A549 (cell line): ENCODE results near the gene CYGB. TPM values are rescaled to one million over a fixed set of nuclear protein-coding genes. Genes with fewer than 3 reads are reported as not detected.

ENCODE experiments used
- ATAC-seq, 2 experiments: fragments of 200-7000 bp in 1 of 2; fragments of >200 bp in 1 of 2; cut with Nextera tagmentation in 1 of 2; cut with Tn5 transposase in 1 of 2; 3 replicates each; pipeline versions ENCODE4 v1.8.0 to v1.9.1; 2018 to 2020; ENCODE audit warnings: mild to moderate bottlenecking in 1 of 2, moderate library complexity in 1 of 2
- CTCF ChIA-PET: fragments of 300-600 bp; sonication (Branson Sonifier 250); formaldehyde crosslinking; extraction: SDS; loops from one replicate; lab custom pipeline; 2021; ENCODE audit warnings: antibody characterized with exemption, inconsistent platforms; lab: Yijun Ruan, JAX
- POLR2A ChIA-PET: fragments of 350-600 bp; formaldehyde crosslinking; extraction: SDS; loops from one replicate; lab custom pipeline; 2021; ENCODE audit warnings: antibody characterized with exemption, inconsistent platforms; lab: Yijun Ruan, JAX
- DNase-seq, 2 experiments: peaks; one replicate each; pipeline versions ENCODE4 v3.0.0 to v3.0.0-alpha.2; 2011 to 2016; ENCODE audit warnings: low read depth in 1 of 2, low spot score in 1 of 2
- FAIRE-seq: peaks from 2 replicates; lab custom pipeline; 2011; peaks lifted over from hg19 to GRCh38; lab: Jason Lieb, UNC
- H3K27ac ChIP-seq, 2 experiments: fragments of >200 bp; sonication (Bioruptor Twin); formaldehyde crosslinking; 3 replicates each; pipeline ENCODE4 v1.5.1; 2016 to 2017
- H3K4me1 ChIP-seq: fragments of >200 bp; sonication (Bioruptor Twin); formaldehyde crosslinking; 3 replicates; pipeline ENCODE4 v1.6.1; 2016
- H3K4me2 ChIP-seq: fragments of >200 bp; sonication (Bioruptor Twin); formaldehyde crosslinking; 3 replicates; pipeline ENCODE4 v1.6.1; 2016
- H3K4me3 ChIP-seq: fragments of >200 bp; sonication (Bioruptor Twin); formaldehyde crosslinking; 3 replicates; pipeline ENCODE4 v1.5.1; 2016
- H3K9me3 ChIP-seq: fragments of >200 bp; sonication (Bioruptor Twin); formaldehyde crosslinking; 3 replicates; pipeline ENCODE4 v1.6.1; 2016
- ATOH8 ChIP-seq: fragments of 250-450 bp; sonication (Bioruptor Pico); IDR thresholded peaks from 2 replicates; pipeline ENCODE4 v1.5.0; 2020; ENCODE audit warnings: low read depth, mild to moderate bottlenecking, moderate library complexity
- CBX8 ChIP-seq: fragments of 200-600 bp; sonication (generic); IDR thresholded peaks from 2 replicates; pipeline ENCODE4 v1.6.1; 2016
- CEBPB ChIP-seq, 2 experiments: fragments of >200 bp in 1 of 2; sonication (Bioruptor Twin) in 1 of 2; formaldehyde crosslinking in 1 of 2; IDR thresholded peaks; 2 replicates each; pipeline ENCODE4 v1.6.1; 2012 to 2016
- CHD4 ChIP-seq: fragments of 200-600 bp; sonication (generic); IDR thresholded peaks from 2 replicates; pipeline ENCODE4 v1.6.1; 2016; ENCODE audit warnings: antibody characterized with exemption, mild to moderate bottlenecking, borderline replicate concordance
- E2F6 ChIP-seq: IDR thresholded peaks from 2 replicates; pipeline ENCODE4 v1.6.1; 2012; ENCODE audit warnings: low read depth, borderline replicate concordance
- EHMT2 ChIP-seq: fragments of 200-600 bp; sonication (generic); IDR thresholded peaks from 2 replicates; pipeline ENCODE4 v1.6.1; 2016; ENCODE audit warnings: antibody characterized with exemption, low read depth, mild to moderate bottlenecking, moderate library complexity
- EP300 ChIP-seq, 2 experiments: fragments of >200 bp; sonication (Bioruptor Twin); formaldehyde crosslinking; IDR thresholded peaks; 2 replicates in 1 of 2; 3 replicates in 1 of 2; pipeline ENCODE4 v1.6.1; 2016 to 2017
- ESRRA ChIP-seq: fragments of 150-350 bp; IDR thresholded peaks from 2 replicates; pipeline ENCODE4 v1.6.1; 2014; ENCODE audit warnings: mild to moderate bottlenecking, low read length, borderline replicate concordance
- HOXB5 ChIP-seq: fragments of 250-450 bp; sonication (Bioruptor Pico); IDR thresholded peaks from 2 replicates; pipeline ENCODE4 v1.5.0; 2020; ENCODE audit warnings: mild to moderate bottlenecking, moderate library complexity
- JUNB ChIP-seq: fragments of >200 bp; sonication (Bioruptor Twin); formaldehyde crosslinking; IDR thresholded peaks from 2 replicates; pipeline ENCODE4 v1.6.1; 2016
- KDM1A ChIP-seq: fragments of 200-600 bp; sonication (generic); IDR thresholded peaks from 2 replicates; pipeline ENCODE4 v1.6.1; 2016; ENCODE audit warnings: low read depth, mild to moderate bottlenecking
- KDM5A ChIP-seq: fragments of 200-600 bp; sonication (generic); IDR thresholded peaks from 2 replicates; pipeline ENCODE4 v1.6.1; 2016; ENCODE audit warnings: antibody characterized with exemption, mild to moderate bottlenecking
- MAX ChIP-seq: IDR thresholded peaks from 2 replicates; pipeline ENCODE4 v1.6.1; 2012
- MYC ChIP-seq: IDR thresholded peaks from 2 replicates; pipeline ENCODE4 v1.6.1; 2012; ENCODE audit warnings: mild to moderate bottlenecking, inconsistent platforms, low read length, improper control_type of control experiment, borderline replicate concordance
- NR3C1 ChIP-seq: fragments of >200 bp; sonication (Bioruptor Twin); formaldehyde crosslinking; IDR thresholded peaks from 3 replicates; pipeline ENCODE4 v1.6.1; 2017
- RCOR1 ChIP-seq: fragments of 150-350 bp; IDR thresholded peaks from 2 replicates; pipeline ENCODE4 v1.6.1; 2014; ENCODE audit warnings: antibody characterized with exemption, low read length, low read depth
- REST ChIP-seq: fragments of 200-600 bp; sonication (generic); IDR thresholded peaks from 2 replicates; pipeline ENCODE4 v1.6.1; 2016; ENCODE audit warnings: antibody characterized with exemption, mild to moderate bottlenecking, moderate library complexity
- SREBF2 ChIP-seq: fragments of 450-650 bp; IDR thresholded peaks from 2 replicates; pipeline ENCODE4 v1.6.1; 2014; ENCODE audit warnings: mild to moderate bottlenecking, moderate library complexity
- TP53 ChIP-seq: fragments of 250-450 bp; sonication (Bioruptor Pico); IDR thresholded peaks from 2 replicates; pipeline ENCODE4 v1.5.0; 2021; ENCODE audit warnings: mild to moderate bottlenecking, moderate library complexity
- USF2 ChIP-seq: fragments of 450-650 bp; IDR thresholded peaks from 2 replicates; pipeline ENCODE4 v1.6.1; 2014; ENCODE audit warnings: antibody characterized with exemption
- ZNF302 ChIP-seq: fragments of 250-450 bp; sonication (Bioruptor Pico); IDR thresholded peaks from 2 replicates; pipeline ENCODE4 v1.9.0; 2021; ENCODE audit warnings: inconsistent platforms, mild to moderate bottlenecking, moderate library complexity
- WGBS: methylation state at CpG from one replicate; pipeline ENCODE4 v1.1.6; 2017; ENCODE audit errors: missing lambda C conversion rate; 5-methylcytosine and 5-hydroxymethylcytosine counted together
- polyA plus RNA-seq, 4 experiments: library from polyadenylated mRNA; depleted of rRNA in 3 of 4; stranded (reverse); fragments of >200 nt; fragmentation: RNase III in 1 of 4; extraction: RNeasy Plus Mini Kit Qiagen cat#74134 plus additional on column Dnase treatment in 1 of 4; gene quantifications; 2 replicates in 3 of 4; 3 replicates in 1 of 4; pipeline ENCODE4 v1.2.3, GENCODE V29; 2011 to 2017

The CYGB gene
- polyA plus RNA-seq, 2 of the 4 experiments (the other 2 are of a cell fraction): 1.1 TPM

GRCh38 chr17:76561799-76562268 is 24.3 kb upstream of the CYGB start:
- ChIA-PET POLR2A (no interaction called here), CTCF (interaction anchor here (0.6 to 15.7 kb wide), 8 partner anchors 9 to 151 kb away, joined by 3 to 185 read pairs (median 6); partner anchors contain the start of genes MXRA7 and ST6GALNAC2)
- H3K4me3 ChIP-seq: no peak overlapping the region
- H3K4me1 ChIP-seq: peaks cover 53% of the 10 kb centered on the region
- peak overlapping the region; percentile 95; the same call in 2 of the 3 replicates for H3K4me2 ChIP-seq
- H3K9me3 ChIP-seq: no peaks in the 10 kb centered on the region
- FAIRE-seq (no peak), DNase-seq (no peak), ATAC-seq (no peak)
- WGBS: 88% methylated on average over 5 of the region's 5 CpGs
- TF ChIP-seq SREBF2 (no peak), USF2 (no peak), E2F6 (no peak), CBX8 (no peak), JUNB (no peak), CHD4 (no peak), KDM1A (no peak), HOXB5 (no peak), EP300 (IDR thresholded peaks at IDR 0.05) (no peak), ATOH8 (CRISPR knock-in tag) (no peak), ZNF302 (CRISPR knock-in tag) (no peak), CEBPB (IDR thresholded peaks at IDR 0.05) (no peak), MYC (no peak)
- H3K27ac ChIP-seq: no peak overlapping the region

- TF ChIP-seq RCOR1 (no peak), NR3C1 (no peak), EHMT2 (no peak), KDM5A (no peak), ATOH8 (CRISPR knock-in tag) (no peak), MAX (no peak), TP53 (CRISPR knock-in tag) (no peak), ESRRA (no peak), HOXB5 (no peak), REST (no peak)
- WGBS: 89% methylated on average over 7 of the region's 7 CpGs
- H3K4me3 ChIP-seq: no peak overlapping the region
- DNase-seq: no peak
- FAIRE-seq: no peak
- peak overlapping the region; percentile 95; the same call in 2 of the 3 replicates for H3K4me2 ChIP-seq
- no peaks in the 10 kb centered on the region for H3K9me3 ChIP-seq
- ATAC-seq: no peak
- ChIA-PET CTCF (interaction anchor here (0.6 to 15.7 kb wide), 9 partner anchors 10 to 151 kb away, joined by 3 to 185 read pairs (median 7); partner anchors contain the start of genes MXRA7 and ST6GALNAC2), POLR2A (no interaction called here)
- no peak overlapping the region for H3K27ac ChIP-seq
- H3K4me1 ChIP-seq: peaks cover 51% of the 10 kb centered on the region
Measured at GRCh38 chr17:76561332-76561731, 23.8 kb upstream of the CYGB start.
